Ishikawa (cell line): ENCODE results near the gene TBCE.
A peak's percentile ranks its signal among the peaks of the same experiment; 100 is the strongest.

ENCODE experiments used
- CEBPB ChIP-seq: IDR thresholded peaks from 2 replicates; pipeline ENCODE4 v1.6.1; 2012
- CREB1 ChIP-seq: IDR thresholded peaks from 2 replicates; pipeline ENCODE4 v1.6.1; 2012; ENCODE audit warnings: low read depth
- EGR1 ChIP-seq: IDR thresholded peaks from 2 replicates; pipeline ENCODE4 v1.6.1; 2012
- EP300 ChIP-seq: IDR thresholded peaks from 2 replicates; pipeline ENCODE4 v1.6.1; 2012; ENCODE audit warnings: borderline replicate concordance
- FOXM1 ChIP-seq: IDR thresholded peaks from 2 replicates; pipeline ENCODE4 v1.6.1; 2012; ENCODE audit warnings: low read depth, borderline replicate concordance
- MAX ChIP-seq: IDR thresholded peaks from 2 replicates; pipeline ENCODE4 v1.6.1; 2012
- NFIC ChIP-seq: IDR thresholded peaks from 2 replicates; pipeline ENCODE4 v1.6.1; 2012
- RAD21 ChIP-seq: IDR thresholded peaks from 2 replicates; pipeline ENCODE4 v1.6.1; 2012; ENCODE audit warnings: low read depth
- REST ChIP-seq: IDR thresholded peaks from 2 replicates; pipeline ENCODE4 v1.6.1; 2012; ENCODE audit warnings: low read depth, mild to moderate bottlenecking
- TAF1 ChIP-seq: IDR thresholded peaks from 2 replicates; pipeline ENCODE4 v1.6.1; 2012; ENCODE audit warnings: low read depth, mild to moderate bottlenecking
- TCF12 ChIP-seq: IDR thresholded peaks from 2 replicates; pipeline ENCODE4 v1.6.1; 2012; ENCODE audit warnings: low read depth
- TEAD4 ChIP-seq: IDR thresholded peaks from 2 replicates; pipeline ENCODE4 v1.6.1; 2012
- YY1 ChIP-seq: IDR thresholded peaks from 2 replicates; pipeline ENCODE4 v1.6.1; 2012; ENCODE audit warnings: low read depth
- ZBTB7A ChIP-seq: IDR thresholded peaks from 2 replicates; pipeline ENCODE4 v1.6.1; 2012; ENCODE audit warnings: low read depth
- TF ChIP-seq, protein P1 (sequence below): IDR thresholded peaks from 2 replicates; pipeline ENCODE4 v1.6.1; 2012

Gene TBCE

DNA sequence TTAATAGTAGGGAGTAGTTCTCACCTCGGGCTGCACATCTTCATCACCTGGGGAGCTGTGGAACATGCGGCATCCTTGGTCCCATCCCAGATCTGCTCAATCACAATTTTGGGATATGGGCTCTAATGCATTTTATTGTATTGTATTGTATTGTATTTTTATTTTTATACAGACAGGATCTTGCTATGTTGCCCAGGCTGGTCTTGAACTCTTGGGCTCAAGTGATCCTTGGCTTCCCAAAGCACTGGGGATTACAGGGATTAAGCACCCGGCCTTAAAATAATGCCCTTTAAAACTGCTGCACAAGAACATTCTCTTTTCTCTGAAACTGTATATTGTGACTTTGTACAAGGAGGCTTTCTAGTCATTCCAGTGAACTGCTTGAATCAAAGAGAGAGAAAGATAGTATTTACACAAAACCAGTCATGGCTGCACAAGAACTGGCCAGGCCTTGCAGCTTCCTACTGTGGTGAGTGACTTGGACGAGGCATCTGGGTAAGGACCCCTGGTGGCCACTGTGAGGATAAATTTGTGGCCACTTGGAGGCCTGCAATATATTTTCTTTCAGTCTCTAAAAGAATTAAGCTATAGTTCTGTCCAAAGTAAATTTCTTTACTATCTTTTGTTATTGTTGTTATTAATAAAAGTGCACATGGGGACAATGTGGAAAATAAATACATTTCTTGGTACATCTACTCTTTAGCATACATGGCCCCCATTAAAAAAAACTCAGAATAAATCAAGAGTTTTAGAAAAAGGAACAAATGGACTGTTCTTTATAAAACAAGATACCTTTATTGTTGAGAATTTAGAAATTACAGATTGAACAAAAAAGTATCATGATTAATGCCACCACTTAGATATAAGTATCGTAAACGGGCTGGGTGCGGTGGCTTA, 48.0 kb downstream of the TBCE start:
- peak; percentile 67 for TF ChIP-seq RAD21
- TF ChIP-seq MAX, result no peak

GRCh38 chr1:235416662-235417049, 49.4 kb downstream of the TBCE start:
- no peak for TF ChIP-seq CREB1
- TF ChIP-seq ZBTB7A, result no peak

DNA sequence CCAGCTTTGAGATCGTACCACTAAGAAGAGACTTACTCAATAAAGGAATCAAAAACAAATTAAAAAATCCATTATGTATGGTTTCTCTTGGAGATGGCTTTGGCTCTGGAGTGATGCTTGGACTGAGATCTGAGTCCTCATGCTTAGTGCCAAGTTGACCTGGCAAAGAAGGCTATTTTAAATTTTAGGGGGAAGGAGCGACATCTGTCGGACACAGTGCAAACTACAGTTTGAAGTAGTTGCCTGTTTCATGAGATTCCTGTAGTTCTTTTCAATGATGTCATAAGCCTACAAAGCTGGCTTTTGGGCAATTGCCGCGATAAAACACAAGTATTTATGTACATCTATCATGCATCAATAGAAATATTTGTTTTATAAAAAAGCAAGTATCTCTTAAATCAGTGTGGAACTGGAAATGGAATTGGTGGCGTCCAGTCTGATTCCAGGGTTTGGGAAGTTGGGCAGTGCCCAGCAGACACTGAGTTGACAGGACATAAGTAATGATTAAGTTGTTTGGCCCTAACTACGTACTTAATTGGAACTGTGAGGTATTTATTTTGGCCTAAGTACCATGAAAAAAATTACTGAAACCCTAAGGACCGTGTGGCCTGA, 50.0 kb downstream of the TBCE start:
- TF ChIP-seq NFIC (peak; percentile 30; the same call in 1 of the 2 replicates), RAD21 (peak; percentile 90)
- TF ChIP-seq, protein P1, sequence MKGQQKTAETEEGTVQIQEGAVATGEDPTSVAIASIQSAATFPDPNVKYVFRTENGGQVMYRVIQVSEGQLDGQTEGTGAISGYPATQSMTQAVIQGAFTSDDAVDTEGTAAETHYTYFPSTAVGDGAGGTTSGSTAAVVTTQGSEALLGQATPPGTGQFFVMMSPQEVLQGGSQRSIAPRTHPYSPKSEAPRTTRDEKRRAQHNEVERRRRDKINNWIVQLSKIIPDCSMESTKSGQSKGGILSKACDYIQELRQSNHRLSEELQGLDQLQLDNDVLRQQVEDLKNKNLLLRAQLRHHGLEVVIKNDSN, result no peak

DNA sequence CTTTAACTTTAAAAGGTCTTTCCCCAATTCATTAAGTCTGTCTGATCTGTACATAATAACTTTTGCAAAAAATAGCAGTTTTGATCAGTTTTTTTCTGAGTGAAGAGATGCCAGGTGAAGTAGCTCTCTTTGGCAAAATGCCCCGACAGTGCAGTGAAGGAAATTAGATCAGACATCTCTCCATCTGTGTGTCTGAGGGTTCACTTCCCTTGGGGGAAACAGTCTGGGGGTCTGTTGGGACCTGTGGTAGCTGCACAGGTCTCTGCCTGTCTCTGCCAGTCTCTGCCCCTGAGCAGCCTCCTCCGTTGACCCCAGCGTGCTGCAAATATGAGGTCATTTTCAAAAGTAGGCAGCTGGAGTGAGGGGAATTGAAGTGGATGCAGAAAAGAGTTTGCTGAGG, 54.5 kb downstream of the TBCE start:
- TF ChIP-seq NFIC (no peak), RAD21 (no peak), TAF1 (no peak), ZBTB7A (no peak), CEBPB (no peak)

DNA sequence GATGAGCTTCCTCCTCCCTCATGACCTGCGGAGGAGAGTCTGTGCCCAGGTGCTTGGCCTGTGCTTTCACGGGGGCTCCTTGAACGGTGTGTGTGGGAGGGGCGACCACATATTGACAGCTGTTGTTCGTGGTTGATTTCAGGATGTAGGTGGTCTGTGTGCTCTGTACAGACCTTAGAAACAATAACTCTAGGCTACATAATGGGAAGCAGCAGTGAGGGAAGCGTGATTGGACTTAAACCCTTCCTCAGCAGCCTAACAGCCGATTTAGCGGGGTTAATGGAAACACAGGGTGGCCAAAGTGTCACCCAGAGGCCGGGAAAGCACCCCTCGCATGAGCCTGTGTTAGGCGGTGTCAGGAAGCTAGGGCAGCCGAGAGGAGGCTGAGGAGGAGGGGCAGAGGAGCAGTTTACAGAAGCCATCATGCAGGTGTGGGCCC, 56.0 kb downstream of the TBCE start:
- TF ChIP-seq NFIC (no peak), EP300 (no peak), CEBPB (no peak), MAX (no peak), RAD21 (no peak), ZBTB7A (no peak), FOXM1 (no peak), EGR1 (no peak)

DNA sequence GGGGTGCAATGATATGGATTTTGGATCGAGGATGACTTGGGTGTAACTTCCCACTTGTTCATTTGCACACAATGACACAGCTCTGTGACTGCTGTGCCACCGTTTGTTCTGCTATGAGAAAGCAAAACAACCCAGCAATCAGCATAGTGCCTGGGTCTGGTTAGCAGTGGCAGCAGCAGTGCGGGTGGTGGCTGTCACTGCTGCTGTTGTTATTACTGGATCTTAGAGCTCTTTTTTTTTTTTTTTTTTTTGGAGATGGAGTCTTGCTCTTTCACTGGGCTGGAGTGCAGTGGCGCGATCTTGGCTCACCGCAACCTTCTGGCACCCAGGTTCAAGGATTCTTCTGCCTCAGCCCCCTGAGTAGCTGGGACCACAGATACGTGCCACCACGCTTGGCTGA, 56.9 kb downstream of the TBCE start:
- TF ChIP-seq CREB1 (no peak), EP300 (no peak), NFIC (no peak), ZBTB7A (no peak), TAF1 (no peak), TEAD4 (no peak), REST (no peak), FOXM1 (no peak), RAD21 (no peak), YY1 (no peak), EGR1 (no peak)
- TF ChIP-seq, protein P1, result no peak

DNA sequence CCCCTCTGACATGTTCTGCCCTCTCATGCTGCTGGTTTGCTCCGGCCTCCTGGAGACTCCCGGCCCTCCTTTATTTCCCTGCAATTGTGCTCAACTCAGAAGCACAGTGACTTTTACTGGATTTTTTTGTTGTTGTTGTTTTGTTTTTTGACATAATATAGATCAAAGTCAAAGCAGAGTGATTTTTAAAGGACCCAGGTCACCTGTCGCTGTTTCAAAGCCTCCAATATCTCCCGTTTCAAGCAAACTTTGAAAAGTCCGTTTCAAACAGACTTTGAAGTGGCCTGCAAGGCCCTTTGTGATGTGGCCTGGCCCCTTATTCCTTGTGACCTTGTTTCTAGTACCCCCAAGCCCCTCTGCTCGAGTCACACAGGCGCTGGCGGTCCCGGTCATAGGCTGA, 58.1 kb downstream of the TBCE start:
- no peak for TF ChIP-seq TEAD4
- TF ChIP-seq RAD21, result no peak
- no peak for TF ChIP-seq ZBTB7A
- no peak for TF ChIP-seq EP300
- no peak for TF ChIP-seq CREB1
- TF ChIP-seq TCF12, result no peak
- no peak for TF ChIP-seq MAX

DNA sequence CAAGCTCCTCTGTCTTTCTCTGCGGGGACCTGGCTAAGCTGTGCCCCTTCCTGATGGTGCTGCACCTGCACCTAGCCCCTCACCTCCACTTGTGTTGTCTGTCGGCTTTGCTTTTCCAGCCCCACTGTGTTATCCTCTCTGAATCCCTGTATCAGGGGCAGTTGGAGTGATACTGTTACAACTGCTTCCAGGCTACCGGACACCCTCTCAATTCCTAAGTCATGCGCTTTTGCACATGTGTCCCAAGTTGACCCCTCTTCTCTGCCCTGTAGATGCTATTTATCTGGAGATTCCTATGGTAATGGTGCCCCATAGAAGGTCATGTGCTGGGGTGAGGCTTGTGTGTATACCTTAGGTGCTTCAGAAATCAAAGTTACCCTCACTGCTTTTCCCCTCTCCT, 58.9 kb downstream of the TBCE start:
- TF ChIP-seq TAF1 (no peak), YY1 (no peak), EP300 (no peak)

DNA sequence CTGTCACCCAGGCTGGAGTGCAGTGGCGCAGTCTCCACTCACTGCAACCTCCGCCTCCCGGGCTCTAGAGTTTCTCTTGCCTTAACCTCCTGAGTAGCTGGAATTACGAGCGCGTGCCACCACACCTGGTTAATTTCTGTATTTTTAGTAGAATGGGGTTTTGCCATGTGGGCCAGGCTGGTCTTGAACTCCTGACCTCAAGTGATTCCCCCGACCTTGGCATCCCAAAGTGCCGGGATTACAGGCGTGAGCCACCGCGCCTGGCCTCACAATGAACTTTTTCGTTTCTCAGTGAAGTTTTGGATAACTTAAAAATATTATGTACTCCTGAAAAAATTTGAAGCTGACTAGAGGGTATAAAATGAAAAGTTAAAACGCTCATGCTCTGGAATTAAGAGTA, 59.5 kb downstream of the TBCE start:
- TF ChIP-seq MAX (no peak), CEBPB (no peak), FOXM1 (no peak), ZBTB7A (no peak), CREB1 (no peak), TAF1 (no peak), NFIC (no peak), YY1 (no peak), TCF12 (no peak), EGR1 (no peak)
